ENCODE measurements around the gene SLC6A19. TPM values are rescaled to one million over a fixed set of nuclear protein-coding genes. Genes with fewer than 3 reads are reported as not detected.
A peak's percentile ranks its signal among the peaks of the same experiment; 100 is the strongest.

Gene SLC6A19
- total and polyA plus RNA-seq, 9 of the 15 experiments (the other 6 are each of a cell fraction or from before 2014, with no cell fraction given) = 0.03 to 1.6 (median 0.59) TPM

DNA sequence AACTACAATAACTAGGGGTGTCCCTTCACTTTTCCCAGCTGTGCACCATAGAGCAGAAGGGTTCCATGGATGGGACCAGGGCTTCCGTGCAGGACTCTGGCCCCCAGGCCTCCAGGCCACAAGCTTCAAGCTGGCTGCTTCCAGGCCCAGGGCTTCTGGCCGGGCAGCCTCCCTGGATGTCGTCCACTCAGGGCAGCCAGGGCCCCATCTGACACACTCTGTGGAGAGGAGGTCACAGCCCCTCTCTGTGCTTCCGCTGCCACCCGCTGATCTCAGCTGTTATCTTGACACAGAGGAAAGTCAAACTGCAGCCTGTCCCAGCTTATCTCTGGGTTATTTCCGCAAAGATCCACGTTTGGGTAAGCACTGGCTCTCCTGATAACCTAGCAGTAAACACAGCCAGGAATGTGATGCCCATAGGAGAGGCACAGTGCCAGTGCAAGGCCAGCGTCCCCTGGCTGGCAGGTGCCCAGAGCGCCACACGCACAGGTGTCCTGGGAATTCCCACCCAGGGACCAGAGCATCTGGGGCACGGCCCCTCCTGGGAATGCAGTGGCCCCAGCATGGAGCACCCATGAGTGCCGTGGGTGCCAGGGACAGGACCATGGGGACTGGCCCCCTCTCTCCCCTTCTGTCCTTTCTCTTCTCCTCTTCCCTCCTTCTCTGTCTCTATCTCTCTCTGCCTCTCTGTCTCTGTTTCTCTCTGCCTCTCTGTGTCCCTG is 15.6 kb upstream of the SLC6A19 start (continued):
- TF ChIP-seq, protein P1, sequence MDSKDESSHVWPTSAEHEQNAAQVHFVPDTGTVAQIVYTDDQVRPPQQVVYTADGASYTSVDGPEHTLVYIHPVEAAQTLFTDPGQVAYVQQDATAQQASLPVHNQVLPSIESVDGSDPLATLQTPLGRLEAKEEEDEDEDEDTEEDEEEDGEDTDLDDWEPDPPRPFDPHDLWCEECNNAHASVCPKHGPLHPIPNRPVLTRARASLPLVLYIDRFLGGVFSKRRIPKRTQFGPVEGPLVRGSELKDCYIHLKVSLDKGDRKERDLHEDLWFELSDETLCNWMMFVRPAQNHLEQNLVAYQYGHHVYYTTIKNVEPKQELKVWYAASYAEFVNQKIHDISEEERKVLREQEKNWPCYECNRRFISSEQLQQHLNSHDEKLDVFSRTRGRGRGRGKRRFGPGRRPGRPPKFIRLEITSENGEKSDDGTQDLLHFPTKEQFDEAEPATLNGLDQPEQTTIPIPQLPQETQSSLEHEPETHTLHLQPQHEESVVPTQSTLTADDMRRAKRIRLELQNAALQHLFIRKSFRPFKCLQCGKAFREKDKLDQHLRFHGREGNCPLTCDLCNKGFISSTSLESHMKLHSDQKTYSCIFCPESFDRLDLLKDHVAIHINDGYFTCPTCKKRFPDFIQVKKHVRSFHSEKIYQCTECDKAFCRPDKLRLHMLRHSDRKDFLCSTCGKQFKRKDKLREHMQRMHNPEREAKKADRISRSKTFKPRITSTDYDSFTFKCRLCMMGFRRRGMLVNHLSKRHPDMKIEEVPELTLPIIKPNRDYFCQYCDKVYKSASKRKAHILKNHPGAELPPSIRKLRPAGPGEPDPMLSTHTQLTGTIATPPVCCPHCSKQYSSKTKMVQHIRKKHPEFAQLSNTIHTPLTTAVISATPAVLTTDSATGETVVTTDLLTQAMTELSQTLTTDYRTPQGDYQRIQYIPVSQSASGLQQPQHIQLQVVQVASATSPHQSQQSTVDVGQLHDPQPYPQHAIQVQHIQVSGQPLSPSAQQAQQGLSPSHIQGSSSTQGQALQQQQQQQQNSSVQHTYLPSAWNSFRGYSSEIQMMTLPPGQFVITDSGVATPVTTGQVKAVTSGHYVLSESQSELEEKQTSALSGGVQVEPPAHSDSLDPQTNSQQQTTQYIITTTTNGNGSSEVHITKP (IDR thresholded peaks at IDR 0.05; ENCODE audit: partially characterized antibody) = peak; percentile 29
- TF ChIP-seq, protein P2, sequence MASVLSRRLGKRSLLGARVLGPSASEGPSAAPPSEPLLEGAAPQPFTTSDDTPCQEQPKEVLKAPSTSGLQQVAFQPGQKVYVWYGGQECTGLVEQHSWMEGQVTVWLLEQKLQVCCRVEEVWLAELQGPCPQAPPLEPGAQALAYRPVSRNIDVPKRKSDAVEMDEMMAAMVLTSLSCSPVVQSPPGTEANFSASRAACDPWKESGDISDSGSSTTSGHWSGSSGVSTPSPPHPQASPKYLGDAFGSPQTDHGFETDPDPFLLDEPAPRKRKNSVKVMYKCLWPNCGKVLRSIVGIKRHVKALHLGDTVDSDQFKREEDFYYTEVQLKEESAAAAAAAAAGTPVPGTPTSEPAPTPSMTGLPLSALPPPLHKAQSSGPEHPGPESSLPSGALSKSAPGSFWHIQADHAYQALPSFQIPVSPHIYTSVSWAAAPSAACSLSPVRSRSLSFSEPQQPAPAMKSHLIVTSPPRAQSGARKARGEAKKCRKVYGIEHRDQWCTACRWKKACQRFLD (CRISPR knock-in tag; IDR thresholded peaks at IDR 0.05) = peak; percentile 96
- TF ChIP-seq ZNF274 (IDR thresholded peaks at IDR 0.05; ENCODE audit: borderline replicate concordance, low read depth, low read length) (0 out of 2 replicates have a peak, but pooled peaks have one; percentile 23), CBFB (CRISPR knock-in tag; IDR thresholded peaks at IDR 0.05) (peak; percentile 42; the same call in 1 of the 2 replicates), MCM3 (IDR thresholded peaks at IDR 0.05) (no peak), FOS (IDR thresholded peaks at IDR 0.05; ENCODE audit: extremely low read depth, insufficient read length) (no peak), NR4A1 (CRISPR knock-in tag; IDR thresholded peaks at IDR 0.05) (peak; percentile 93; the same call in 1 of the 2 replicates), NR4A1 (tag; IDR thresholded peaks at IDR 0.05) (peak; percentile 83), MED1 (CRISPR knock-in tag; IDR thresholded peaks at IDR 0.05; ENCODE audit: borderline replicate concordance) (no peak)
- TF ChIP-seq, protein P3, sequence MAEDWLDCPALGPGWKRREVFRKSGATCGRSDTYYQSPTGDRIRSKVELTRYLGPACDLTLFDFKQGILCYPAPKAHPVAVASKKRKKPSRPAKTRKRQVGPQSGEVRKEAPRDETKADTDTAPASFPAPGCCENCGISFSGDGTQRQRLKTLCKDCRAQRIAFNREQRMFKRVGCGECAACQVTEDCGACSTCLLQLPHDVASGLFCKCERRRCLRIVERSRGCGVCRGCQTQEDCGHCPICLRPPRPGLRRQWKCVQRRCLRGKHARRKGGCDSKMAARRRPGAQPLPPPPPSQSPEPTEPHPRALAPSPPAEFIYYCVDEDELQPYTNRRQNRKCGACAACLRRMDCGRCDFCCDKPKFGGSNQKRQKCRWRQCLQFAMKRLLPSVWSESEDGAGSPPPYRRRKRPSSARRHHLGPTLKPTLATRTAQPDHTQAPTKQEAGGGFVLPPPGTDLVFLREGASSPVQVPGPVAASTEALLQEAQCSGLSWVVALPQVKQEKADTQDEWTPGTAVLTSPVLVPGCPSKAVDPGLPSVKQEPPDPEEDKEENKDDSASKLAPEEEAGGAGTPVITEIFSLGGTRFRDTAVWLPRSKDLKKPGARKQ (CRISPR knock-in tag; IDR thresholded peaks at IDR 0.05) = no peak
- TF ChIP-seq, protein P4, sequence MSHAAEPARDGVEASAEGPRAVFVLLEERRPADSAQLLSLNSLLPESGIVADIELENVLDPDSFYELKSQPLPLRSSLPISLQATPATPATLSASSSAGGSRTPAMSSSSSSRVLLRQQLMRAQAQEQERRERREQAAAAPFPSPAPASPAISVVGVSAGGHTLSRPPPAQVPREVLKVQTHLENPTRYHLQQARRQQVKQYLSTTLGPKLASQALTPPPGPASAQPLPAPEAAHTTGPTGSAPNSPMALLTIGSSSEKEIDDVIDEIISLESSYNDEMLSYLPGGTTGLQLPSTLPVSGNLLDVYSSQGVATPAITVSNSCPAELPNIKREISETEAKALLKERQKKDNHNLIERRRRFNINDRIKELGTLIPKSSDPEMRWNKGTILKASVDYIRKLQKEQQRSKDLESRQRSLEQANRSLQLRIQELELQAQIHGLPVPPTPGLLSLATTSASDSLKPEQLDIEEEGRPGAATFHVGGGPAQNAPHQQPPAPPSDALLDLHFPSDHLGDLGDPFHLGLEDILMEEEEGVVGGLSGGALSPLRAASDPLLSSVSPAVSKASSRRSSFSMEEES (CRISPR knock-in tag; IDR thresholded peaks at IDR 0.05) = no peak
- TF ChIP-seq, protein P5, sequence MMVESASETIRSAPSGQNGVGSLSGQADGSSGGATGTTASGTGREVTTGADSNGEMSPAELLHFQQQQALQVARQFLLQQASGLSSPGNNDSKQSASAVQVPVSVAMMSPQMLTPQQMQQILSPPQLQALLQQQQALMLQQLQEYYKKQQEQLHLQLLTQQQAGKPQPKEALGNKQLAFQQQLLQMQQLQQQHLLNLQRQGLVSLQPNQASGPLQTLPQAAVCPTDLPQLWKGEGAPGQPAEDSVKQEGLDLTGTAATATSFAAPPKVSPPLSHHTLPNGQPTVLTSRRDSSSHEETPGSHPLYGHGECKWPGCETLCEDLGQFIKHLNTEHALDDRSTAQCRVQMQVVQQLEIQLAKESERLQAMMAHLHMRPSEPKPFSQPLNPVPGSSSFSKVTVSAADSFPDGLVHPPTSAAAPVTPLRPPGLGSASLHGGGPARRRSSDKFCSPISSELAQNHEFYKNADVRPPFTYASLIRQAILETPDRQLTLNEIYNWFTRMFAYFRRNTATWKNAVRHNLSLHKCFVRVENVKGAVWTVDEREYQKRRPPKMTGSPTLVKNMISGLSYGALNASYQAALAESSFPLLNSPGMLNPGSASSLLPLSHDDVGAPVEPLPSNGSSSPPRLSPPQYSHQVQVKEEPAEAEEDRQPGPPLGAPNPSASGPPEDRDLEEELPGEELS (CRISPR knock-in tag; IDR thresholded peaks at IDR 0.05; ENCODE audit: borderline replicate concordance) = no peak
- TF ChIP-seq, protein P6, sequence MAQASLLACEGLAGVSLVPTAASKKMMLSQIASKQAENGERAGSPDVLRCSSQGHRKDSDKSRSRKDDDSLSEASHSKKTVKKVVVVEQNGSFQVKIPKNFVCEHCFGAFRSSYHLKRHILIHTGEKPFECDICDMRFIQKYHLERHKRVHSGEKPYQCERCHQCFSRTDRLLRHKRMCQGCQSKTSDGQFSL (CRISPR knock-in tag; IDR thresholded peaks at IDR 0.05) = no peak
- TF ChIP-seq, protein P6 (tag; IDR thresholded peaks at IDR 0.05) = no peak

All from K562 (cell line).